ENCODE measurements around the gene CYSLTR2.

CYSLTR2 gene

DNA sequence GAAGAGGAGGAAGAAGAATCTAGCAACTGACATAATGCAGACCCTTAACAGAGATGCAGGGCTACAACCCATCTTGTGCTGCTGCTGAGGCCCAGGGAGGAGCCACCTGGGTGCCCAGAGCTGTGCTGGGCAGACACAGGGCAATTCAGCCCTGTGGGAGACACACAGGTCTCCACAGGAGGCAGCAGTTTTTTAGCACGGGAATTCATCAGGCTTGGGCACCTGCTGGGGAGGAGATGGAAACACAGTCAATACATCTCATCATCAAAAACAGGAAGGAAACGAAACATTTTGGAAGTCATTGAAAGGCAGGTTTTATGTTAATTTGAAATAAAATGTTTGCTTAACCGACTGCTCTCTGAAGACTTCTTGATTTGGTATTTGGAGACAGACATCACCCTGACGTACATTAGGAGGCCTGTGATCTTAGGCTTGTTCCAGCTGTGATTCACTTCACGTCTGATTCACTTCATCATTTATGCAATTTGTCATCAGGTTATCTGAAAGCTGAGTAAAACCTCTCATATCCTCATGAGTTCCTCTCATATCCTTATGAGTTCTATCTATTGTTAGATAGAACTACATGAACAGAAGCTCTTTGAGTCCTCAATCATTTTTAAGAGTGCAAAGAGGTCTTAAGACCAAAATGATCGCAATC, 77.4 kb downstream of the CYSLTR2 start:
- Histone ChIP-seq H3K9me3 (ENCODE audit: control insufficient read depth in 2 of 2, low read length in 2 of 2) (no peaks in the 10 kb centered on the region), H3K9ac (ENCODE audit: low read depth in 1 of 2, low read length in 2 of 2) (no peak overlapping the region), H3K4me3 (ENCODE audit: low read length in 2 of 2) (no peak overlapping the region), H3K27ac (ENCODE audit: low read depth in 2 of 2, low read length in 2 of 2) (no peak overlapping the region), H3K4me1 (ENCODE audit: control insufficient read depth in 2 of 2, insufficient read depth in 2 of 2, low read length in 2 of 2) (no peaks in the 10 kb centered on the region), H3K36me3 (ENCODE audit: control insufficient read depth in 2 of 2, insufficient read depth in 2 of 2, low read length in 2 of 2) (no peaks in the 10 kb centered on the region), H3K27me3 (ENCODE audit: control insufficient read depth in 2 of 2, insufficient read depth in 2 of 2, low read length in 2 of 2) (no peaks in the 10 kb centered on the region)

DNA sequence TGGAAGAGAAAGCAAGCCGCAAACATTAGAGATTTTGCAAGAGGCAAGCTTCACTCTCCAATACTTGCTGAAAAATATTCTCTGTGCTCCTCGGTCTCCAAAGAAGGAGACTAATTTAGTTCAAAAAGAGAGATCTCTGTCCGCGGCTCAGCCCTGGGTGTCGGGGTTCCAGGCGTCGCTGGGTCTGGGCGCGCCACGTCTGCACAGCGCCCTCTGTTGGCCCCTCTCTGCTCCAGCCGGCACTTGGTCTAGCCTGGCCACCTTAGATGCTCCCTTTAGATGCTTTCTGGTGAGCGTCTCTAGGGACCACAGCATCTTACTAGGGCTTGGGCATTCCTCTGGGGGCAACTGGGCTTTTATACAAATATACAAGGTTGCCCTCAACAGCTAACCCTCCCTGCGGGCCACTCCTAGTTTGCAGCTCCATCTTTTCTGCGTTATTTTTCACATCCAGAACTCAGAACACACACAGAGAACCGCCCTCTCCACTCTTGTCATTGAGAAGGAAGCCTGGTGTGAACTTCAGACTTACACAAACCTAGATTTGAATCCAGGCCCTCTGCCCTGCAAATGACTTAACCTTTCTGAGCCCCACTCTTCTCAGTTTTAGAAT, 78.3 kb downstream of the CYSLTR2 start:
- no peak overlapping the region for H3K27ac ChIP-seq (ENCODE audit: low read depth in 2 of 2, low read length in 2 of 2)
- H3K27me3 ChIP-seq (ENCODE audit: control insufficient read depth in 2 of 2, insufficient read depth in 2 of 2, low read length in 2 of 2), result no peaks in the 10 kb centered on the region
- H3K36me3 ChIP-seq (ENCODE audit: control insufficient read depth in 2 of 2, insufficient read depth in 2 of 2, low read length in 2 of 2), result no peaks in the 10 kb centered on the region

DNA sequence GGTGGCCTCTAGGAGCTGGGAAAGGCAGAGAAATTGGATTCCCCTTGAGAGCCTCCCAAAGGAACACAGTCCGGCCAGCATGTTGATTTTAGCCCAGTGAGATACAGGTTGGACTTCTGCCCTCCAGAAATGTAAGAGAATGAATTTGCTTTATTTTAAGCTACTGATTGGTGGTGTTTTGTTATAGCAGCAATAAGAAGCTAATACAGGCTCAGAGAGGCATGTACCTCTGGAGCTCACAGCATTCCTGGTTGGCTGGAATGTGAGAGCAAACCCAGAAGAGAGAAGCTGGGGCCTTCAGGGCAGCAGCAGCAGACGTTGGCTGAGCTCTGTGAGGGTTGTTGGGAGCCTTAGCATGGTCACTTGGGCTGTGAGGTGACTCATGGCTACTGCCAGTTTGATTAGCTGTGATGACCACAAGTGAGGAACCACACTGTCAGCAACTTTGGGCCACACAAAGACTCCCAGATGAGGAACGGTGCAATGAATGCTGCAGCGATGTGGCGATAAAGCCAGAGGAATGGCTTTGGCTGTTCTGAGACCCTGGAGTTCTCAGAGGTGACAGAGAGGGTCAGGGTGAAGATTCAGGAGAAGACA, 80.1 kb downstream of the CYSLTR2 start:
- H3K4me3 ChIP-seq (ENCODE audit: low read length in 2 of 2), result no peak overlapping the region
- H3K9me3 ChIP-seq (ENCODE audit: control insufficient read depth in 2 of 2, low read length in 2 of 2), result no peaks in the 10 kb centered on the region
- no peak overlapping the region for H3K9ac ChIP-seq (ENCODE audit: low read depth in 1 of 2, low read length in 2 of 2)
- H3K4me1 ChIP-seq (ENCODE audit: control insufficient read depth in 2 of 2, insufficient read depth in 2 of 2, low read length in 2 of 2), result no peaks in the 10 kb centered on the region
- H3K27me3 ChIP-seq (ENCODE audit: control insufficient read depth in 2 of 2, insufficient read depth in 2 of 2, low read length in 2 of 2), result no peaks in the 10 kb centered on the region
- H3K27ac ChIP-seq (ENCODE audit: low read depth in 2 of 2, low read length in 2 of 2), result no peak overlapping the region
- no peaks in the 10 kb centered on the region for H3K36me3 ChIP-seq (ENCODE audit: control insufficient read depth in 2 of 2, insufficient read depth in 2 of 2, low read length in 2 of 2)

More for the DNA sequence above, 78.3 kb downstream of the CYSLTR2 start:
- H3K4me1 ChIP-seq (ENCODE audit: control insufficient read depth in 2 of 2, insufficient read depth in 2 of 2, low read length in 2 of 2), result no peaks in the 10 kb centered on the region
- no peaks in the 10 kb centered on the region for H3K9me3 ChIP-seq (ENCODE audit: control insufficient read depth in 2 of 2, low read length in 2 of 2)
- peak overlapping the region in 1 of 2 donors; percentile 13 for H3K4me3 ChIP-seq (ENCODE audit: low read length in 2 of 2)
- no peak overlapping the region for H3K9ac ChIP-seq (ENCODE audit: low read depth in 1 of 2, low read length in 2 of 2)

DNA sequence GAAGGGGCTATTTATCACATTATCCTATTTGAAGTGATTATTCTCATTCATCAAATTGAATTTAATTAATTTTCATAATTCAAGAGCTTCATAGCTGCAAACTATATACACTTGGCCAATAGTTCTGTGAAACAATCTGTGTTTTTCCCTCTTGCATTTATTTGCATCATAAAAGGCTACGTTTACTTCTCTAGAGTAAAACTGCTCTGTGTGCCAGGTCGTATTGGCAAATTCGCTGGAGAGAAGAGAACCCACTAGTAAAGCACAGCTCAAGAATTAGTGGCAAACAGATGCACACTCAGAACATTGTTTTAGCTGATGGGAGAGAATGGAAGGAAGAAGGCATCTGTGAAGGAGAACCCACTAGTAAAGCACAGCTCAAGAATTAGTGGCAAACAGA, 81.8 kb downstream of the CYSLTR2 start:
- Histone ChIP-seq H3K27me3 (ENCODE audit: control insufficient read depth in 2 of 2, insufficient read depth in 2 of 2, low read length in 2 of 2) (no peaks in the 10 kb centered on the region), H3K9me3 (ENCODE audit: control insufficient read depth in 2 of 2, low read length in 2 of 2) (no peaks in the 10 kb centered on the region), H3K4me1 (ENCODE audit: control insufficient read depth in 2 of 2, insufficient read depth in 2 of 2, low read length in 2 of 2) (no peaks in the 10 kb centered on the region), H3K27ac (ENCODE audit: low read depth in 2 of 2, low read length in 2 of 2) (no peak overlapping the region), H3K36me3 (ENCODE audit: control insufficient read depth in 2 of 2, insufficient read depth in 2 of 2, low read length in 2 of 2) (no peaks in the 10 kb centered on the region), H3K4me3 (ENCODE audit: low read length in 2 of 2) (no peak overlapping the region), H3K9ac (ENCODE audit: low read depth in 1 of 2, low read length in 2 of 2) (no peak overlapping the region)

DNA sequence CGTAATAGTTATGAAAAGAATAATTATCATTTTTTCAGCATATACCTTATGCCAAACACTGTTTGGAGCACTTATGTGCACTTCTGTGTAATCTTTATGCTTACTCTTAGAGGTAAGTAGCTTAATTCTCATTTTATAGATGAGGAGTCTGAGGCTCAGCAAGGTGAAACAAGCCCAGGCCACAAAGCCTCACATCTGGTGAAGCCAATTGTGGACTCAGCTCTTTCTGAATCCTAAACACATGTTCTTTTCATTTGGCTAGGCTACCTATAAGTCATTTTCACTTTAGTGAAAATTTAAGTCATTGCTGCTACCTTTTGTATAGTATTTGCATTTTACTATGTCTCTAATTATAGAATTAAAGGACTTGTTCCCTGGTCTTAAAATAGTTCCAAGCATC, 84.0 kb downstream of the CYSLTR2 start:
- no peaks in the 10 kb centered on the region for H3K4me1 ChIP-seq (ENCODE audit: control insufficient read depth in 2 of 2, insufficient read depth in 2 of 2, low read length in 2 of 2)
- H3K27me3 ChIP-seq (ENCODE audit: control insufficient read depth in 2 of 2, insufficient read depth in 2 of 2, low read length in 2 of 2), result no peaks in the 10 kb centered on the region
- no peaks in the 10 kb centered on the region for H3K9me3 ChIP-seq (ENCODE audit: control insufficient read depth in 2 of 2, low read length in 2 of 2)
- no peak overlapping the region for H3K9ac ChIP-seq (ENCODE audit: low read depth in 1 of 2, low read length in 2 of 2)
- H3K36me3 ChIP-seq (ENCODE audit: control insufficient read depth in 2 of 2, insufficient read depth in 2 of 2, low read length in 2 of 2), result no peaks in the 10 kb centered on the region
- H3K27ac ChIP-seq (ENCODE audit: low read depth in 2 of 2, low read length in 2 of 2), result no peak overlapping the region
- H3K4me3 ChIP-seq (ENCODE audit: low read length in 2 of 2), result no peak overlapping the region

DNA sequence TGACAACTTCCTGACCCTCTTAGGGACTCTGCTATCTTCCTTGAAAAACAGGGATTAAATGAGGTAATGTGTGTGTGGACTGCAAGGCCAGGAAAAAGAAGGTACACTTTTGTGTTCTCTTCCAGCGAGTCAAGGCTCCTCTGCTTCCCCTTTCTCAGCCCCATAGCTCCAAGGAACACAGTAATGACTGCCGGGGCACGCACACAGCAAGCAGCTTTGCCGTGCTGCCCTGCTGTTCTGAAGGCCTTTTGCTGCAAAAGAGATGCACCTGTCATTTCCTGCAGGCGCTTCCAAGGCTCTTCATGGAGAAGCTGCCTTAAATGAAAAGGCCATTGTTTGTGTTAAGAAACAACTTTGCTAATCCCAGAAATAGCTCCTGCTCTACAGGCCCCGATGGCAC, 84.6 kb downstream of the CYSLTR2 start:
- Histone ChIP-seq H3K36me3 (ENCODE audit: control insufficient read depth in 2 of 2, insufficient read depth in 2 of 2, low read length in 2 of 2) (no peaks in the 10 kb centered on the region), H3K27ac (ENCODE audit: low read depth in 2 of 2, low read length in 2 of 2) (no peak overlapping the region), H3K27me3 (ENCODE audit: control insufficient read depth in 2 of 2, insufficient read depth in 2 of 2, low read length in 2 of 2) (no peaks in the 10 kb centered on the region), H3K4me1 (ENCODE audit: control insufficient read depth in 2 of 2, insufficient read depth in 2 of 2, low read length in 2 of 2) (no peaks in the 10 kb centered on the region), H3K4me3 (ENCODE audit: low read length in 2 of 2) (no peak overlapping the region), H3K9me3 (ENCODE audit: control insufficient read depth in 2 of 2, low read length in 2 of 2) (no peaks in the 10 kb centered on the region), H3K9ac (ENCODE audit: low read depth in 1 of 2, low read length in 2 of 2) (no peak overlapping the region)

DNA sequence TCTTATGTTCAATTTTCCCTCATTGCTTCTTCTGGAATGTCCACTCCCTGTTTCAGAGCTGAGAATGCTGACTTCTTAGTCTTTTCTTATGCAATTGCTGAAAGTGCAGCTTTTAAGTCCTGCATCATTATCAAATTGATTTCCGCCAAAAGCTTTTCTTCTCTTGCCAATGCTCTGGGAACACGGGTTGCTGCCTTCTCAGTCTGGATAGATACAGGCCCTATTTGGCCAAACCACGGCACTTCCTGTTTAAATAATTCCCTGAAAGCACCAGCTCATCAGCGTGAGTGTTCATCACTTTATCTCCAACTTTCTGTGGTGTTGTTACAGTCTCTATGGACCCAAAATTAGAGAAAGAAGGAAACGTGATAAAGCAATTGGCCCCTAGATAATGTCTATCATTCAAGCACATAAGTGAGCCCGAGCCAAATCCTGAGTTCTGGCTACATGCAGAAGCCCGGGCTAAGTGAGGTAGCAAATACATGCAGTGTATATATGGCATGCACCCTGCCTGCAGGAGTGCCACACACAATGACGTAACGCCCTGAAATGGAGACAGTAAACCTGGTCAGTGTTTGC, 85.7 kb downstream of the CYSLTR2 start:
- Histone ChIP-seq H3K27ac (ENCODE audit: low read depth in 2 of 2, low read length in 2 of 2) (no peak overlapping the region), H3K9me3 (ENCODE audit: control insufficient read depth in 2 of 2, low read length in 2 of 2) (no peaks in the 10 kb centered on the region), H3K4me3 (ENCODE audit: low read length in 2 of 2) (no peak overlapping the region), H3K9ac (ENCODE audit: low read depth in 1 of 2, low read length in 2 of 2) (no peak overlapping the region), H3K4me1 (ENCODE audit: control insufficient read depth in 2 of 2, insufficient read depth in 2 of 2, low read length in 2 of 2) (no peaks in the 10 kb centered on the region), H3K27me3 (ENCODE audit: control insufficient read depth in 2 of 2, insufficient read depth in 2 of 2, low read length in 2 of 2) (no peaks in the 10 kb centered on the region), H3K36me3 (ENCODE audit: control insufficient read depth in 2 of 2, insufficient read depth in 2 of 2, low read length in 2 of 2) (no peaks in the 10 kb centered on the region)

DNA sequence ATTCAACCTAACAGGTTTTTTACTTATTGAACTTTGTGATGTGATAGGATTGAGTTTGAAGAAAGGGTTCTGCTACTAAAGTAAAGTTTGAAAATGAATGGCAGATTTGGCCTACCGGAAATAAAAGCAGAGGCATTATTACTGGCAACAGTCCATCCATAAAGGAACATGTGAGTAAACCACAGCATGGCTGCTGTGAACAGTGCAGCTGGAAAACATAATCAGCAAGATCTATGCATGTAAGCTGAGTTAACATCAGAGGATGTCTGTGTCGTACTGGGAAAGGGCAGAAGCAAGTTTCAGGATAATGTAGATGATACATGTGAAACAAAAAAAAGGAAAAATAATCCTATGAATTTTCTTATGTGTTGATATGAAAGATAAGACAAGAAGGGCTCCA, 87.6 kb downstream of the CYSLTR2 start:
- Histone ChIP-seq H3K36me3 (ENCODE audit: control insufficient read depth in 2 of 2, insufficient read depth in 2 of 2, low read length in 2 of 2) (no peaks in the 10 kb centered on the region), H3K4me3 (ENCODE audit: low read length in 2 of 2) (no peak overlapping the region), H3K4me1 (ENCODE audit: control insufficient read depth in 2 of 2, insufficient read depth in 2 of 2, low read length in 2 of 2) (no peaks in the 10 kb centered on the region), H3K9me3 (ENCODE audit: control insufficient read depth in 2 of 2, low read length in 2 of 2) (no peaks in the 10 kb centered on the region), H3K9ac (ENCODE audit: low read depth in 1 of 2, low read length in 2 of 2) (no peak overlapping the region), H3K27ac (ENCODE audit: low read depth in 2 of 2, low read length in 2 of 2) (no peak overlapping the region), H3K27me3 (ENCODE audit: control insufficient read depth in 2 of 2, insufficient read depth in 2 of 2, low read length in 2 of 2) (no peaks in the 10 kb centered on the region)

DNA sequence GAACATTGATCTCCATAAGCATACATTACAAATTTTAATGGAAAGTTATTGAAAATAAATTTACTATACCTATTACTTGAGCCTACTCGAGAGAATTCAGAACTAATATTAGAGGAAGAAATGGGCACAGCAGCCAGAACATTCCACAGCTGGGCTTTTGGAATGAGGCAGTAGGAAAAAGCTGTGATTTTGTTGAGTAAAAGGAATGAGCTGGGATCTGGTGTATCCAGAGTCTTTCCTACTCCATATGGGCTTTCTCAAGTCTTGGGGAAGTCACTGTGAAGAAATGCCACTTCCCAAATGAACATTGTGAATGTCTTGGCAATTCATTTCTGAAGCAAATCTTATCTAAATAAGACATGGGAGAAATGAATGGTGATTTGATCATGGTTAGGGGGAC, 93.1 kb downstream of the CYSLTR2 start:
- no peak overlapping the region for H3K27ac ChIP-seq (ENCODE audit: low read depth in 2 of 2, low read length in 2 of 2)
- no peaks in the 10 kb centered on the region for H3K36me3 ChIP-seq (ENCODE audit: control insufficient read depth in 2 of 2, insufficient read depth in 2 of 2, low read length in 2 of 2)
- H3K4me1 ChIP-seq (ENCODE audit: control insufficient read depth in 2 of 2, insufficient read depth in 2 of 2, low read length in 2 of 2), result no peaks in the 10 kb centered on the region
- H3K9me3 ChIP-seq (ENCODE audit: control insufficient read depth in 2 of 2, low read length in 2 of 2), result no peaks in the 10 kb centered on the region
- no peak overlapping the region for H3K9ac ChIP-seq (ENCODE audit: low read depth in 1 of 2, low read length in 2 of 2)
- H3K4me3 ChIP-seq (ENCODE audit: low read length in 2 of 2), result no peak overlapping the region
- no peaks in the 10 kb centered on the region for H3K27me3 ChIP-seq (ENCODE audit: control insufficient read depth in 2 of 2, insufficient read depth in 2 of 2, low read length in 2 of 2)

DNA sequence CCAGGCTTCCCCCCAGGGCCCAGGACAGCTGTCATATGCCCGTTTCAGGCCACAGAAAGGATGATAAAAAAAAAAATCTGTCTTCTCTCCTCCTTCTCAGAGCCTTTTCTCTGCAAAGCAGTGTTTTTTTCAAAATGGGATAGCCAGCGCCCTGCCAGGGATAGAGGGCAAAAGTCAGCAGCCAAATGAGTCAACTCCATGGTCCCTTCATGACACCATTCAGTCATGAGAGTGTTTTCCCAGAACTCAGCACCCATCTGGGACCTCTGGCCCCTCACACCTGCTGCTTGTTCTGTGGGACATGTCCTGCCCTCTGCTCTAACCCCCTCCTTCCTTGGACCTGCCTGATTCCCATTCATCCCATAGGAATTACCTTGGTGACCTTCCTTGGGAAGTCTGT, 95.0 kb downstream of the CYSLTR2 start:
- H3K4me3 ChIP-seq (ENCODE audit: low read length in 2 of 2), result no peak overlapping the region
- no peak overlapping the region for H3K9ac ChIP-seq (ENCODE audit: low read depth in 1 of 2, low read length in 2 of 2)
- H3K36me3 ChIP-seq (ENCODE audit: control insufficient read depth in 2 of 2, insufficient read depth in 2 of 2, low read length in 2 of 2), result no peaks in the 10 kb centered on the region
- H3K27ac ChIP-seq (ENCODE audit: low read depth in 2 of 2, low read length in 2 of 2), result no peak overlapping the region
- no peaks in the 10 kb centered on the region for H3K9me3 ChIP-seq (ENCODE audit: control insufficient read depth in 2 of 2, low read length in 2 of 2)
- H3K27me3 ChIP-seq (ENCODE audit: control insufficient read depth in 2 of 2, insufficient read depth in 2 of 2, low read length in 2 of 2), result no peaks in the 10 kb centered on the region
- no peaks in the 10 kb centered on the region for H3K4me1 ChIP-seq (ENCODE audit: control insufficient read depth in 2 of 2, insufficient read depth in 2 of 2, low read length in 2 of 2)

All from mucosa of rectum (tissue), 2 donors.